ENCODE data around the gene EFCC1. TPM values are rescaled to one million over a fixed set of nuclear protein-coding genes. Genes with fewer than 3 reads are reported as not detected.
"Not testable (repeated sequence)": the region's sequence is repeated elsewhere in the genome, so short reads cannot be mapped to it uniquely, and the experiment has no call there.

The EFCC1 gene
- total RNA-seq, 4 donors from 2014 or later: 0.22 to 2.1 (median 1.9) TPM

- H3K4me1 ChIP-seq: peaks cover 0 to 9% (median 2%) of the 10 kb centered on the region in 4 donors
- TF ChIP-seq EP300 (IDR thresholded peaks at IDR 0.05) (no peak), POLR2A (IDR thresholded peaks at IDR 0.05) (no peak), CTCF (IDR thresholded peaks at IDR 0.05) (no peak)
- no peaks in the 10 kb centered on the region for H3K36me3 ChIP-seq
- H3K27me3 ChIP-seq: no peaks in the 10 kb centered on the region
- no peak for DNase-seq (ENCODE audit: low spot score in 2 of 2)
- WGBS, 2 donors: 75 to 79% methylated on average over 10 of the region's 10 CpGs
- H3K9me3 ChIP-seq: no peaks in the 10 kb centered on the region
- H3K4me3 ChIP-seq: no peak overlapping the region
- H3K27ac ChIP-seq: no peak overlapping the region
Observed at GRCh38 chr3:129063091-129063640, 62.1 kb downstream of the EFCC1 start.

GRCh38 chr3:129063841-129064482, 62.9 kb downstream of the EFCC1 start:
- H3K36me3 ChIP-seq: no peaks in the 10 kb centered on the region
- peaks cover 0 to 11% (median 4%) of the 10 kb centered on the region in 4 donors for H3K4me1 ChIP-seq
- H3K4me3 ChIP-seq: no peak overlapping the region
- no peak for DNase-seq (ENCODE audit: low spot score in 2 of 2)
- no peaks in the 10 kb centered on the region for H3K9me3 ChIP-seq
- H3K27me3 ChIP-seq: no peaks in the 10 kb centered on the region
- TF ChIP-seq EP300 (IDR thresholded peaks at IDR 0.05) (no peak), CTCF (IDR thresholded peaks at IDR 0.05) (no peak)
- no peak overlapping the region for H3K27ac ChIP-seq
- 88 to 90% methylated on average over 15 of the region's 15 CpGs for WGBS, 2 donors

GRCh38 chr3:129065016-129065719, 64.1 kb downstream of the EFCC1 start:
- TF ChIP-seq EP300 (IDR thresholded peaks at IDR 0.05): no peak
- DNase-seq (ENCODE audit: low spot score in 2 of 2): no peak
- WGBS, 2 donors: 88 to 90% methylated on average over 14 of the region's 14 CpGs
- Histone ChIP-seq H3K9me3 (no peaks in the 10 kb centered on the region), H3K27ac (no peak overlapping the region), H3K36me3 (no peaks in the 10 kb centered on the region), H3K4me3 (no peak overlapping the region), H3K4me1 (peaks cover 0 to 11% (median 4%) of the 10 kb centered on the region in 4 donors), H3K27me3 (no peaks in the 10 kb centered on the region)

- Histone ChIP-seq H3K27ac (no peak overlapping the region), H3K36me3 (no peaks in the 10 kb centered on the region), H3K9me3 (no peaks in the 10 kb centered on the region), H3K4me3 (no peak overlapping the region), H3K4me1 (peaks cover 0 to 11% (median 4%) of the 10 kb centered on the region in 4 donors), H3K27me3 (no peaks in the 10 kb centered on the region)
- no peak for TF ChIP-seq EP300 (IDR thresholded peaks at IDR 0.05)
- TF ChIP-seq CTCF (IDR thresholded peaks at IDR 0.05): no peak
- TF ChIP-seq POLR2A (IDR thresholded peaks at IDR 0.05): no peak
- no peak for DNase-seq (ENCODE audit: low spot score in 2 of 2)
- 63 to 80% methylated on average over 4 of the region's 4 CpGs for WGBS, 2 donors
Observed at GRCh38 chr3:129065720-129066073, 64.6 kb downstream of the EFCC1 start.

GRCh38 chr3:129067719-129068118, 66.6 kb downstream of the EFCC1 start:
- not testable (repeated sequence) for H3K4me3 ChIP-seq; H3K27ac ChIP-seq; H3K36me3 ChIP-seq; H3K27me3 ChIP-seq; H3K9me3 ChIP-seq; DNase-seq (ENCODE audit: low spot score in 2 of 2)
- WGBS, 2 donors: 86 to 96% methylated on average over 7 of the region's 7 CpGs
- H3K4me1 ChIP-seq: peaks cover 0 to 11% (median 4%) of the 10 kb centered on the region in 4 donors

GRCh38 chr3:129068291-129068886, 67.3 kb downstream of the EFCC1 start:
- peak overlapping the region in 3 of 4 donors; percentile 28 to 46 (median 31) for H3K4me3 ChIP-seq
- H3K36me3 ChIP-seq: no peaks in the 10 kb centered on the region
- WGBS, 2 donors: 9 to 21% methylated on average over 33 to 36 of the region's 44 CpGs
- H3K27me3 ChIP-seq: no peaks in the 10 kb centered on the region
- no peak for DNase-seq (ENCODE audit: low spot score in 2 of 2)
- no peak overlapping the region for H3K27ac ChIP-seq
- TF ChIP-seq CTCF (IDR thresholded peaks at IDR 0.05) (no peak), EP300 (IDR thresholded peaks at IDR 0.05) (no peak), POLR2A (IDR thresholded peaks at IDR 0.05) (no peak)
- H3K9me3 ChIP-seq: no peaks in the 10 kb centered on the region
- H3K4me1 ChIP-seq: peaks cover 0 to 11% (median 4%) of the 10 kb centered on the region in 4 donors

- H3K36me3 ChIP-seq; DNase-seq (ENCODE audit: low spot score in 2 of 2); H3K4me3 ChIP-seq; H3K27ac ChIP-seq; H3K9me3 ChIP-seq; H3K27me3 ChIP-seq: not testable (repeated sequence)
- WGBS, 2 donors: 85 to 91% methylated on average over 13 of the region's 13 CpGs
- H3K4me1 ChIP-seq: peaks cover 0 to 11% (median 4%) of the 10 kb centered on the region in 4 donors
Observed at GRCh38 chr3:129069313-129070085, 68.4 kb downstream of the EFCC1 start.

Data from tibial nerve (tissue), 4 donors.